HG03045 (cell line): Measurements from ENCODE around the gene BAIAP2L2.
"Not testable (repeated sequence)": the region's sequence is repeated elsewhere in the genome, so short reads cannot be mapped to it uniquely, and the experiment has no call there.

ENCODE experiments used
- ATAC-seq: cut with Tn5 transposase; IDR thresholded peaks from one replicate; pipeline ENCODE4 v1.9.1; 2021; ENCODE audit warnings: mild to moderate bottlenecking, moderate library complexity; ENCODE audit not compliant: unreplicated experiment

The BAIAP2L2 gene

GRCh38 chr22:38081941-38082828 lies 28.3 kb downstream of the BAIAP2L2 start:
- ATAC-seq = no peak

GRCh38 chr22:38081636-38081940 lies 28.9 kb downstream of the BAIAP2L2 start:
- ATAC-seq = no peak

- ATAC-seq = no peak
These were observed 29.4 kb downstream of the BAIAP2L2 start for GRCh38 chr22:38080850-38081635.

GRCh38 chr22:38080474-38080849 lies 30.0 kb downstream of the BAIAP2L2 start:
- no peak for ATAC-seq

GRCh38 chr22:38079804-38080203 lies 30.7 kb downstream of the BAIAP2L2 start:
- no peak for ATAC-seq

- ATAC-seq = not testable (repeated sequence)
These were observed 31.3 kb downstream of the BAIAP2L2 start for GRCh38 chr22:38079208-38079607.

- no peak for ATAC-seq
These were observed 32.2 kb downstream of the BAIAP2L2 start for GRCh38 chr22:38078046-38078840.

GRCh38 chr22:38077595-38077994 lies 32.9 kb downstream of the BAIAP2L2 start:
- ATAC-seq = no peak

- ATAC-seq = no peak
These were observed 33.4 kb downstream of the BAIAP2L2 start for GRCh38 chr22:38077096-38077495.

- no peak for ATAC-seq
These were observed 34.5 kb downstream of the BAIAP2L2 start for GRCh38 chr22:38075961-38076360.

GRCh38 chr22:38075105-38075825 lies 35.2 kb downstream of the BAIAP2L2 start:
- no peak for ATAC-seq

GRCh38 chr22:38074181-38075104 lies 36.0 kb downstream of the BAIAP2L2 start:
- ATAC-seq = no peak

GRCh38 chr22:38073150-38074130 lies 37.0 kb downstream of the BAIAP2L2 start:
- no peak for ATAC-seq

GRCh38 chr22:38072322-38073149 lies 37.9 kb downstream of the BAIAP2L2 start:
- no peak for ATAC-seq

GRCh38 chr22:38071421-38072321 lies 38.8 kb downstream of the BAIAP2L2 start:
- no peak for ATAC-seq

GRCh38 chr22:38070250-38070921 lies 40.1 kb downstream of the BAIAP2L2 start:
- ATAC-seq = no peak
